A673 (cell line): ENCODE measurements around the gene PRKCA. TPM values are rescaled to one million over a fixed set of nuclear protein-coding genes. Genes with fewer than 3 reads are reported as not detected.

Source experiments
- BruUV-seq: library from RNA; stranded (reverse); fragments of 400-500 nt; replicated peaks from 2 replicates; lab custom pipeline; 2021; lab: Mats Ljungman, UMichigan
- CTCF ChIA-PET: fragments of 300-600 bp; sonication (Branson Sonifier 250); formaldehyde crosslinking; loops from one replicate; lab custom pipeline; 2022; ENCODE audit warnings: antibody characterized with exemption; lab: Charles Lee
- POLR2A ChIA-PET: fragments of 300-600 bp; sonication (Branson Sonifier 250); formaldehyde crosslinking; loops from one replicate; lab custom pipeline; 2022; ENCODE audit warnings: antibody characterized with exemption; ENCODE audit not compliant: low non-redundant PET; lab: Charles Lee
- DNase-seq: peaks from one replicate; pipeline ENCODE4 v3.0.0-alpha.2; 2015; ENCODE audit warnings: low spot score
- H3K27ac ChIP-seq: fragments of 200-600 bp; sonication (generic); 2 replicates; pipeline ENCODE4 v1.5.1; 2016; ENCODE audit warnings: mixed run types, low read depth, mild to moderate bottlenecking, mixed read lengths, antibody characterized with exemption, low read length; ENCODE audit not compliant: poor library complexity, severe bottlenecking
- H3K27me3 ChIP-seq: fragments of 200-600 bp; sonication (generic); replicated peaks from 2 replicates; pipeline ENCODE4 v1.6.1; 2017; ENCODE audit warnings: mixed run types, low read depth, mild to moderate bottlenecking, mixed read lengths, antibody characterized with exemption, low read length; ENCODE audit not compliant: insufficient read depth, poor library complexity
- H3K36me3 ChIP-seq: fragments of 200-600 bp; sonication (generic); 2 replicates; pipeline ENCODE4 v1.6.1; 2016; ENCODE audit warnings: mixed run types, mild to moderate bottlenecking, mixed read lengths, antibody characterized with exemption, low read length; ENCODE audit not compliant: insufficient read depth, poor library complexity, severe bottlenecking
- H3K4me1 ChIP-seq: fragments of 200-600 bp; sonication (generic); 2 replicates; pipeline ENCODE4 v1.6.1; 2017; ENCODE audit warnings: mixed run types, mild to moderate bottlenecking, mixed read lengths, antibody characterized with exemption, low read length; ENCODE audit not compliant: insufficient read depth, poor library complexity, severe bottlenecking
- H3K4me3 ChIP-seq: fragments of 200-600 bp; sonication (generic); 2 replicates; pipeline ENCODE4 v1.5.1; 2016; ENCODE audit warnings: low read depth, mixed run types, mild to moderate bottlenecking, mixed read lengths, low read length; ENCODE audit not compliant: poor library complexity, severe bottlenecking
- H3K9me3 ChIP-seq: fragments of 200-600 bp; sonication (generic); 2 replicates; pipeline ENCODE4 v1.6.1; 2016; ENCODE audit warnings: mixed run types, low read depth, mild to moderate bottlenecking, mixed read lengths, antibody characterized with exemption, low read length; ENCODE audit not compliant: poor library complexity, severe bottlenecking
- EZH2 ChIP-seq: fragments of 200-600 bp; sonication (generic); IDR thresholded peaks from 2 replicates; pipeline ENCODE4 v1.6.1; 2017; ENCODE audit warnings: borderline replicate concordance, low read depth, mild to moderate bottlenecking, mixed read lengths, antibody characterized with exemption, low read length; ENCODE audit not compliant: poor library complexity, severe bottlenecking
- intact Hi-C: fragments of 100-400 bp; cut with micrococcal nuclease; formaldehyde crosslinking; loops from one replicate; pipeline ENCODE4 v1.10.0; 2022; ENCODE audit not compliant: unreplicated experiment
- total RNA-seq: library from RNA; stranded (reverse); gene quantifications from 2 replicates; pipeline ENCODE4 v1.2.3, GENCODE V29; 2021
- TF ChIP-seq, protein P1 (sequence below): fragments of 300-800, 200-600 bp; sonication (generic); conservative IDR thresholded peaks from 2 replicates; pipeline ENCODE4 v1.5.1; 2017; ENCODE audit warnings: low read depth, mild to moderate bottlenecking, antibody characterized with exemption, low read length, moderate library complexity, mixed read lengths

PRKCA gene
- total RNA-seq, 1 experiment from 2014 or later: 16.3 TPM

DNA sequence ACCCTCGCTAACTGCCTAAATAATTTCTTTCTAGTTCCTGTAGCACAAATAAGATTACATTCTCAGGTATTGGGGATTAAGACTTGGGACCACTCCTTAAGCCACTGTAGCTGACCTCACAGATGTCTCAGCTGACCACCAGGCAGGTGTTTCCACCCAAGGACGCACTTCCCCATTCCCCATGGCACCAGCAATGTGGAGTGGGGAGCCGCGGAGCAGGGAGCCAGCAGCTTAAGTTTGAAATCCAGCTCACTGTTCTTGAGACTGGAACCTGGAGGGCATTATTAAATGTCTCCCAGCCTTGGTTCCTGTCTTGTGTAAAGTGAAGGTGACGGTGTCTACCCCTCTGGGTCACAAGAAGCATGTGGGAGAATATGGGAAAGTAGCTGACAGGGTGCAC lies 283.1 kb downstream of the PRKCA start:
- Histone ChIP-seq H3K4me3 (no peak overlapping the region), H3K27ac (no peak overlapping the region), H3K36me3 (no peaks in the 10 kb centered on the region), H3K27me3 (no peaks in the 10 kb centered on the region), H3K4me1 (peaks cover 19% of the 10 kb centered on the region), H3K9me3 (no peaks in the 10 kb centered on the region)
- no peak for DNase-seq
- CTCF ChIA-PET: no interaction called here
- POLR2A ChIA-PET: no interaction called here
- intact Hi-C loops: no loop called here
- TF ChIP-seq, protein P1, sequence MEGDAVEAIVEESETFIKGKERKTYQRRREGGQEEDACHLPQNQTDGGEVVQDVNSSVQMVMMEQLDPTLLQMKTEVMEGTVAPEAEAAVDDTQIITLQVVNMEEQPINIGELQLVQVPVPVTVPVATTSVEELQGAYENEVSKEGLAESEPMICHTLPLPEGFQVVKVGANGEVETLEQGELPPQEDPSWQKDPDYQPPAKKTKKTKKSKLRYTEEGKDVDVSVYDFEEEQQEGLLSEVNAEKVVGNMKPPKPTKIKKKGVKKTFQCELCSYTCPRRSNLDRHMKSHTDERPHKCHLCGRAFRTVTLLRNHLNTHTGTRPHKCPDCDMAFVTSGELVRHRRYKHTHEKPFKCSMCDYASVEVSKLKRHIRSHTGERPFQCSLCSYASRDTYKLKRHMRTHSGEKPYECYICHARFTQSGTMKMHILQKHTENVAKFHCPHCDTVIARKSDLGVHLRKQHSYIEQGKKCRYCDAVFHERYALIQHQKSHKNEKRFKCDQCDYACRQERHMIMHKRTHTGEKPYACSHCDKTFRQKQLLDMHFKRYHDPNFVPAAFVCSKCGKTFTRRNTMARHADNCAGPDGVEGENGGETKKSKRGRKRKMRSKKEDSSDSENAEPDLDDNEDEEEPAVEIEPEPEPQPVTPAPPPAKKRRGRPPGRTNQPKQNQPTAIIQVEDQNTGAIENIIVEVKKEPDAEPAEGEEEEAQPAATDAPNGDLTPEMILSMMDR: no peak
- no peak for TF ChIP-seq EZH2
- no TSS peak for BruUV-seq

DNA sequence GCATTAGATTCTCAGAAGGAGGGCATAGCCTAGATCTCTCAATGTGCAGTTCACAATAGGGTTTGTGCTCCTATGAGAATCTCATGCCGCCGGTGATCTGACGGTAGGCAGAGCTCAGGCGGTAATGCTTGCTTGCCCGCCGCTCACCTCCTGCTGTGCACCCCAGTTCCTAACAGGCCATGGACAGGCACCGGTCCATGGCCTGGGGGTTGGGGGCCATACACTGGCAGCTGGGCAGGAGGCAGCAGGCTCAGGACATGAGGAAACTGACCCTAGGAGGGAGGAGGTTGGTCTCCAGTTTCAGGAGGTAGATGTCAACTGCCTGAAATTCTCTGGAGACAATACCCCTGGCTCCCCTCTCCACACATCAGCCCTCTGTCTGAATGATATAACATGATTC lies 287.5 kb downstream of the PRKCA start:
- DNase-seq: no peak
- ChIA-PET POLR2A (no interaction called here), CTCF (no interaction called here)
- TF ChIP-seq EZH2: no peak
- TF ChIP-seq, protein P1: no peak
- H3K36me3 ChIP-seq: no peaks in the 10 kb centered on the region
- H3K4me1 ChIP-seq: no peaks in the 10 kb centered on the region
- H3K27ac ChIP-seq: no peak overlapping the region
- no peak overlapping the region for H3K4me3 ChIP-seq
- no TSS peak for BruUV-seq
- no peaks in the 10 kb centered on the region for H3K9me3 ChIP-seq
- no peaks in the 10 kb centered on the region for H3K27me3 ChIP-seq
- intact Hi-C loops: no loop called here

- Histone ChIP-seq H3K4me3 (no peak overlapping the region), H3K27ac (no peak overlapping the region), H3K9me3 (no peaks in the 10 kb centered on the region), H3K27me3 (no peaks in the 10 kb centered on the region), H3K4me1 (no peaks in the 10 kb centered on the region), H3K36me3 (no peaks in the 10 kb centered on the region)
- ChIA-PET POLR2A (no interaction called here), CTCF (no interaction called here)
- no peak for DNase-seq
- TF ChIP-seq EZH2: no peak
- TF ChIP-seq, protein P1: no peak
- intact Hi-C loops: no loop called here
- BruUV-seq: no TSS peak
These were observed 290.7 kb downstream of the PRKCA start for GRCh38 chr17:66593116-66593515.
